Stomach (tissue), 4 donors: ENCODE data around the gene CREG1.

Experiments
- CTCF ChIP-seq, 7 experiments: fragments of 450-650 bp in 4 of 7; fragments of 200-600 bp in 3 of 7; sonication (generic) in 3 of 7; IDR thresholded peaks; one replicate each; pipeline ENCODE4 v1.5.1; 2016 to 2019; ENCODE audit warnings: antibody characterized with exemption in 7 of 7, control low read depth in 2 of 7, mild to moderate bottlenecking in 1 of 7
- EP300 ChIP-seq: sonication (generic); formaldehyde crosslinking; IDR thresholded peaks from one replicate; pipeline ENCODE4 v1.6.1; 2017; ENCODE audit warnings: antibody characterized with exemption
- POLR2A ChIP-seq, 4 donors: fragments of 450-650 bp; IDR thresholded peaks; one replicate each; pipeline ENCODE4 v1.6.1; 2016; ENCODE audit warnings: antibody characterized with exemption in 4 of 4, control low read depth in 2 of 4, mild to moderate bottlenecking in 1 of 4, moderate library complexity in 1 of 4
- POLR2AphosphoS5 ChIP-seq, 3 donors: sonication (generic); formaldehyde crosslinking; IDR thresholded peaks; one replicate each; pipeline ENCODE4 v1.6.1; 2016; ENCODE audit warnings: antibody characterized with exemption in 3 of 3

- TF ChIP-seq POLR2AphosphoS5 (IDR thresholded peaks at IDR 0.05) (no peak), POLR2A (IDR thresholded peaks at IDR 0.05) (no peak), CTCF (IDR thresholded peaks at IDR 0.05) (no peak), EP300 (no peak)
These were observed 642 bp upstream of the CREG1 start for GRCh38 chr1:167554028-167554779.
